MM.1S (cell line): ENCODE measurements around the gene TENT4A.

Experiments
- DNase-seq: peaks from one replicate; pipeline ENCODE4 v3.0.0-alpha.2; 2015
- H2AFZ ChIP-seq: fragments of 300-600 bp; sonication (generic); 2 replicates; pipeline ENCODE4 v1.6.0; 2016; ENCODE audit warnings: antibody characterized with exemption, low read length
- H3F3A ChIP-seq: fragments of 300-600 bp; sonication (generic); 2 replicates; pipeline ENCODE4 v1.6.1; 2016; ENCODE audit warnings: mild to moderate bottlenecking, antibody characterized with exemption, low read length, moderate library complexity, mixed read lengths; ENCODE audit not compliant: insufficient read depth
- H3K27ac ChIP-seq: fragments of 300-600 bp; sonication (generic); 2 replicates; pipeline ENCODE4 v1.5.1; 2016; ENCODE audit warnings: mild to moderate bottlenecking, low read length
- H3K27me3 ChIP-seq: fragments of 300-600 bp; sonication (generic); replicated peaks from 2 replicates; pipeline ENCODE4 v1.6.0; 2016; ENCODE audit warnings: low read length; ENCODE audit not compliant: insufficient read depth
- H3K36me3 ChIP-seq: fragments of 300-600 bp; sonication (generic); replicated peaks from 2 replicates; pipeline ENCODE4 v1.6.1; 2016; ENCODE audit warnings: mild to moderate bottlenecking, low read length, mixed read lengths; ENCODE audit not compliant: insufficient read depth
- H3K4me1 ChIP-seq: fragments of 300-600 bp; sonication (generic); 2 replicates; pipeline ENCODE4 v1.6.1; 2016; ENCODE audit warnings: low read length, mixed read lengths
- H3K4me2 ChIP-seq: fragments of 300-600 bp; sonication (generic); 2 replicates; pipeline ENCODE4 v1.6.0; 2016; ENCODE audit warnings: low read depth, low read length
- H3K4me3 ChIP-seq: fragments of 300-600 bp; sonication (generic); 2 replicates; pipeline ENCODE4 v1.5.1; 2016; ENCODE audit warnings: low read length, mixed read lengths
- H3K79me2 ChIP-seq: fragments of 300-600 bp; sonication (generic); 2 replicates; pipeline ENCODE4 v1.6.1; 2016; ENCODE audit warnings: mixed run types, low read length, mixed read lengths
- H3K9ac ChIP-seq: fragments of 300-600 bp; sonication (generic); 2 replicates; pipeline ENCODE4 v1.6.1; 2016; ENCODE audit warnings: low read length, mixed read lengths
- H3K9me2 ChIP-seq: fragments of 300-600 bp; sonication (generic); replicated peaks from 2 replicates; pipeline ENCODE4 v1.6.1; 2016; ENCODE audit warnings: mild to moderate bottlenecking, low read length, mixed read lengths; ENCODE audit not compliant: insufficient read depth
- H3K9me3 ChIP-seq: fragments of 300-600 bp; sonication (generic); replicated peaks from 2 replicates; pipeline ENCODE4 v1.6.1; 2016; ENCODE audit warnings: mild to moderate bottlenecking, low read length, mixed read lengths; ENCODE audit not compliant: insufficient read depth
- H4K20me1 ChIP-seq: fragments of 300-600 bp; sonication (generic); 2 replicates; pipeline ENCODE4 v1.6.1; 2016; ENCODE audit warnings: mild to moderate bottlenecking, low read length, moderate library complexity, mixed read lengths; ENCODE audit not compliant: insufficient read depth
- EZH2 ChIP-seq: fragments of 300-600 bp; sonication (generic); optimal IDR thresholded peaks from 2 replicates; pipeline ENCODE3; 2017; ENCODE audit warnings: low read depth, mild to moderate bottlenecking, antibody characterized with exemption, low read length, mixed read lengths
- EZH2phosphoT487 ChIP-seq: fragments of 300-600 bp; sonication (generic); IDR thresholded peaks from 2 replicates; pipeline ENCODE4 v1.6.1; 2018; ENCODE audit warnings: antibody characterized with exemption, low read length
- TF ChIP-seq, protein P1 (sequence below): fragments of 300-600 bp; sonication (generic); IDR thresholded peaks from 2 replicates; pipeline ENCODE4 v1.5.1; 2016; ENCODE audit warnings: antibody characterized with exemption, low read length, mixed read lengths

The TENT4A gene

DNA sequence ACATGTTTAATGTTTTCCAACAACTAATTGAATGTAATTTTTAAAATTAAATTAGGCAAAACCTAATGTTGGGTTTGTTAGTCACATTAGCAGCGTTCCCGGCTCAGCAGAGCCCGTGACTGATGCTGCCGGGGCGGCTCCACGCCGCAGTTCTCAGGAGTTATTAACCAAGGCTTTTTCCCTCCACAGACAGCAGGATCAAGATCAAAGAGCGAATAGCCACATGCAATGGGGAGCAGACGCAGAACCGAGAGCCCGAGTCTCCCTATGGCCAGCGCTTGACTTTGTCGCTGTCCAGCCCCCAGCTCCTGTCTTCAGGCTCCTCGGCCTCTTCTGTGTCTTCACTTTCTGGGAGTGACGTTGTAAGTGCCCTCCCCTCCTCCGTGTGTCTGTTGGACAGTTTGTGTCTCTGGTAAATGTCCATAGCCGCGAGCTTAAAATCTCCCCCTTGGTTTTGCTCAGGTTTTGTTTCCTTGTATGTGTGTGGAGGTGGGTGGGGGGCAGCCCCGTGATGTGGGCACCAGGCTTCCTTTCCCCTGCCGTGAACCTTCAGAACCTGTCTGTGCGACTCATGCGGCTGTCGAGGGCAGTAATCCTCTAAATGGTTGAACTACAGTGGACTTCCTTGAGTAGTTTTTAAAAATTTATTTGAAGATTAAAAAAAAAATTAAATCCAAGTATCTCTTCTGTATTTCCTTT lies 37.1 kb downstream of the TENT4A start:
- no peak overlapping the region for H3K4me3 ChIP-seq
- peaks cover 21% of the 10 kb centered on the region for H3K36me3 ChIP-seq
- H4K20me1 ChIP-seq, result no peaks in the 10 kb centered on the region

DNA sequence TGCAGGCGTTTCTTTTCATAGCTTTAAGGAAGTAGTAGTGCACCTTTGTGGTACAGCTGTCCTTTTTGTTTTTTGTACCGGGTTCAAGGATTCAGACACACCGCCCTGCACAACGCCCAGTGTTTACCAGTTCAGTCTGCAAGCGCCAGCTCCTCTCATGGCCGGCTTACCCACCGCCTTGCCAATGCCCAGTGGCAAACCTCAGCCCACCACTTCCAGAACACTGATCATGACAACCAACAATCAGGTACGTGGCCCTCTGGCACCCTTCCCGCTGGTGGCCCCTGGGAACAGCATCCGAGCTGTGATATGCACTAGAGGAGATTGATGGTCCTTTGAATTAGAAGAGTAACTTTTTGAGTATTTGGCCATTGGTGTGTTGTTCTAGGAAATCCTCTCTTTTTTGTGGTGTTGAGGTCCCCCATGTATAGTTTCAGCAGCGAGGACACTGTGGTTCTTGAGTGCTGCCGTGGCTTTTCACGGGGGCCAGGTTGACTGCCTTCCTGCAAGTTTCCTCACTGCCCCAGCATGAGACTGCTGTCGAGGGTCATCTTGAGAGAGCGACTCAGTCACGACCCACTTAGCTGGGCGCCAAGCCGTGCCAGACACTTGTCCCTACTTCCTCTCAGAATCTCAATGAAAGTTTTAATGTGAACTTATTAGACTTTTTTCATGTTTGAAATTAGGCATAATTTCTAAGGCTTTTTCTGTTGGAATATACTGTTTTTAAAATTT lies 37.9 kb downstream of the TENT4A start:
- DNase-seq, result no peak
- no peak overlapping the region for H3K4me3 ChIP-seq
- no peak overlapping the region for H3K9ac ChIP-seq
- H3F3A ChIP-seq, result no peaks in the 10 kb centered on the region
- no peaks in the 10 kb centered on the region for H3K9me2 ChIP-seq
- H3K79me2 ChIP-seq, result peaks cover 54% of the 10 kb centered on the region
- no peaks in the 10 kb centered on the region for H3K4me1 ChIP-seq
- H3K4me2 ChIP-seq, result no peak overlapping the region
- no peaks in the 10 kb centered on the region for H3K9me3 ChIP-seq
- no peak overlapping the region for H2AFZ ChIP-seq
- TF ChIP-seq EZH2phosphoT487, result no peak
- TF ChIP-seq EZH2, result no peak
- TF ChIP-seq, protein P1, sequence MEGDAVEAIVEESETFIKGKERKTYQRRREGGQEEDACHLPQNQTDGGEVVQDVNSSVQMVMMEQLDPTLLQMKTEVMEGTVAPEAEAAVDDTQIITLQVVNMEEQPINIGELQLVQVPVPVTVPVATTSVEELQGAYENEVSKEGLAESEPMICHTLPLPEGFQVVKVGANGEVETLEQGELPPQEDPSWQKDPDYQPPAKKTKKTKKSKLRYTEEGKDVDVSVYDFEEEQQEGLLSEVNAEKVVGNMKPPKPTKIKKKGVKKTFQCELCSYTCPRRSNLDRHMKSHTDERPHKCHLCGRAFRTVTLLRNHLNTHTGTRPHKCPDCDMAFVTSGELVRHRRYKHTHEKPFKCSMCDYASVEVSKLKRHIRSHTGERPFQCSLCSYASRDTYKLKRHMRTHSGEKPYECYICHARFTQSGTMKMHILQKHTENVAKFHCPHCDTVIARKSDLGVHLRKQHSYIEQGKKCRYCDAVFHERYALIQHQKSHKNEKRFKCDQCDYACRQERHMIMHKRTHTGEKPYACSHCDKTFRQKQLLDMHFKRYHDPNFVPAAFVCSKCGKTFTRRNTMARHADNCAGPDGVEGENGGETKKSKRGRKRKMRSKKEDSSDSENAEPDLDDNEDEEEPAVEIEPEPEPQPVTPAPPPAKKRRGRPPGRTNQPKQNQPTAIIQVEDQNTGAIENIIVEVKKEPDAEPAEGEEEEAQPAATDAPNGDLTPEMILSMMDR, result no peak
- no peak overlapping the region for H3K27ac ChIP-seq
- H3K27me3 ChIP-seq, result no peaks in the 10 kb centered on the region
- H4K20me1 ChIP-seq, result no peaks in the 10 kb centered on the region
- H3K36me3 ChIP-seq, result peaks cover 24% of the 10 kb centered on the region

More for the DNA sequence above, 37.1 kb downstream of the TENT4A start:
- H3K9ac ChIP-seq, result no peak overlapping the region
- DNase-seq, result no peak
- H3K4me2 ChIP-seq, result no peak overlapping the region
- no peak overlapping the region for H3K27ac ChIP-seq
- H3K79me2 ChIP-seq, result peaks cover 62% of the 10 kb centered on the region
- H3K9me3 ChIP-seq, result no peaks in the 10 kb centered on the region
- H3K9me2 ChIP-seq, result no peaks in the 10 kb centered on the region
- TF ChIP-seq, protein P1, result no peak
- TF ChIP-seq EZH2 (no peak), EZH2phosphoT487 (no peak)
- no peak overlapping the region for H2AFZ ChIP-seq
- H3F3A ChIP-seq, result no peaks in the 10 kb centered on the region
- H3K4me1 ChIP-seq, result no peaks in the 10 kb centered on the region
- no peaks in the 10 kb centered on the region for H3K27me3 ChIP-seq

GRCh38 chr5:6752236-6752635 lies 39.0 kb downstream of the TENT4A start:
- Histone ChIP-seq H3K9me2 (no peaks in the 10 kb centered on the region), H3K9me3 (no peaks in the 10 kb centered on the region), H2AFZ (no peak overlapping the region), H3F3A (no peaks in the 10 kb centered on the region), H3K79me2 (peaks cover 44% of the 10 kb centered on the region), H4K20me1 (no peaks in the 10 kb centered on the region), H3K4me2 (no peak overlapping the region), H3K9ac (no peak overlapping the region), H3K27ac (no peak overlapping the region), H3K27me3 (no peaks in the 10 kb centered on the region), H3K4me3 (no peak overlapping the region), H3K36me3 (peaks cover 27% of the 10 kb centered on the region), H3K4me1 (no peaks in the 10 kb centered on the region)
- TF ChIP-seq EZH2, result no peak
- TF ChIP-seq EZH2phosphoT487, result no peak
- TF ChIP-seq, protein P1, result no peak
- DNase-seq, result no peak
